Measurements from ENCODE around the gene IL17C. TPM values are rescaled to one million over a fixed set of nuclear protein-coding genes. Genes with fewer than 3 reads are reported as not detected.

Gene IL17C
- total and polyA plus RNA-seq, 2 of the 8 experiments (the other 6 are each of a cell fraction or from before 2014, with no cell fraction given): 1.1 to 1.9 TPM

GRCh38 chr16:88658714-88659113 is 20.3 kb downstream of the IL17C start:
- no peaks in the 10 kb centered on the region for H3K27me3 ChIP-seq (replicated peaks in 1 of 4; ENCODE audit: control insufficient read depth in 3 of 4, extremely low read depth in 1 of 4, insufficient read depth in 3 of 4, low read length in 3 of 4)
- no peak for FAIRE-seq
- CTCF ChIA-PET (ENCODE audit: partially characterized antibody): interaction anchor here (1.2 to 1.5 kb wide), 3 partner anchors 14 to 27 kb away, joined by 3 to 5 read pairs (median 4); no protein-coding TSS in a partner anchor

More at GRCh38 chr16:88658714-88659113, 20.3 kb downstream of the IL17C start:
- Histone ChIP-seq H2BK5ac (ENCODE audit: low read depth, low read length) (no peak overlapping the region), H3K18ac (ENCODE audit: extremely low read depth, low read length) (no peak overlapping the region), H2BK15ac (ENCODE audit: low read length) (no peak overlapping the region), H4K91ac (replicated peaks; ENCODE audit: insufficient read length, low read length) (no peak overlapping the region), H2AK5ac (ENCODE audit: low read depth, low read length) (no peak overlapping the region), H4K8ac (ENCODE audit: extremely low read depth, insufficient read depth, low read length) (no peak overlapping the region), H3K27ac (ENCODE audit: low read depth, low read length) (no peak overlapping the region), H3K4me1 (replicated peaks in 1 of 4; ENCODE audit: control insufficient read depth in 3 of 4, insufficient read depth in 4 of 4, low read length in 3 of 4) (peaks cover 0 to 3% (median 0%) of the 10 kb centered on the region in 4 experiments; a peak in 2 of 7 replicates), H3K79me1 (ENCODE audit: low read depth, low read length) (peaks cover 2% of the 10 kb centered on the region; the same call in 1 of the 2 replicates), H4K5ac (ENCODE audit: insufficient read length, low read depth, low read length) (no peak overlapping the region), H4K20me1 (replicated peaks in 1 of 2; ENCODE audit: control insufficient read depth in 1 of 2, insufficient read depth in 2 of 2, low read length in 2 of 2) (peaks cover 2 to 27% of the 10 kb centered on the region in 2 experiments), H2BK20ac (ENCODE audit: low read length) (no peak overlapping the region), H3K23ac (ENCODE audit: insufficient read length) (no peak overlapping the region), H3K36me3 (ENCODE audit: control insufficient read depth in 2 of 4, insufficient read depth in 4 of 4, low read length in 3 of 4) (peaks cover 3 to 22% (median 4%) of the 10 kb centered on the region in 4 experiments; a peak in 7 of 8 replicates), H2AFZ (ENCODE audit: low read length) (no peak overlapping the region), H3K4me3 (ENCODE audit: extremely low read depth in 1 of 4, insufficient read depth in 2 of 4, low read depth in 3 of 4, low read length in 4 of 4) (no peak overlapping the region), H3K4ac (replicated peaks; ENCODE audit: insufficient read length, low read depth, low read length) (no peak overlapping the region), H3K14ac (ENCODE audit: insufficient read length) (no peak overlapping the region), H3K4me2 (ENCODE audit: insufficient read depth in 1 of 2, low read depth in 2 of 2, low read length in 2 of 2) (no peak overlapping the region), H3K56ac (replicated peaks; ENCODE audit: insufficient read length, low read depth, low read length) (no peak overlapping the region), H3K79me2 (ENCODE audit: control insufficient read depth in 1 of 2, insufficient read depth in 2 of 2, low read length in 2 of 2) (peaks cover 0 to 33% of the 10 kb centered on the region in 2 experiments; a peak in 3 of 4 replicates), H2BK12ac (ENCODE audit: low read depth, low read length) (no peak overlapping the region), H3K23me2 (ENCODE audit: low read depth, low read length) (peaks cover 7% of the 10 kb centered on the region; the same call in 1 of the 2 replicates), H3K9ac (replicated peaks in 1 of 4; ENCODE audit: extremely low read depth in 1 of 4, low read depth in 3 of 4, low read length in 3 of 4) (no peak overlapping the region), H3K9me3 (ENCODE audit: insufficient read depth in 2 of 2, low read depth in 1 of 2, low read length in 1 of 2) (no peaks in the 10 kb centered on the region), H2BK120ac (replicated peaks; ENCODE audit: low read depth, low read length) (no peak overlapping the region)
- 91% methylated on average over 9 of the region's 15 CpGs; no CpG with 5 or more reads in 1 of the 2 experiments for WGBS, 2 experiments (ENCODE audit: extremely low coverage in 1 of 2, insufficient coverage in 1 of 2, insufficient read length in 1 of 2, insufficient replicate concordance in 2 of 2, low coverage in 1 of 2, low lambda C conversion rate in 2 of 2, missing lambda C conversion rate in 1 of 2)
- TF ChIP-seq TBP (IDR thresholded peaks at IDR 0.05; ENCODE audit: low read depth, low read length): no peak
- no peak for TF ChIP-seq KDM1A (IDR thresholded peaks at IDR 0.05; ENCODE audit: borderline replicate concordance, low read length)
- TF ChIP-seq EZH2 (IDR thresholded peaks at IDR 0.05; ENCODE audit: low read depth, low read length, severe bottlenecking): no peak
- TF ChIP-seq SP4 (IDR thresholded peaks at IDR 0.05; ENCODE audit: low read length): no peak
- TF ChIP-seq MAX (IDR thresholded peaks at IDR 0.05): no peak
- no peak for TF ChIP-seq USF2 (IDR thresholded peaks at IDR 0.05; ENCODE audit: low read length)
- no peak for TF ChIP-seq NANOG (IDR thresholded peaks at IDR 0.05; ENCODE audit: insufficient read depth, low read depth, low read length, poor library complexity, severe bottlenecking)
- no peak for TF ChIP-seq HDAC2 (IDR thresholded peaks at IDR 0.05; ENCODE audit: borderline replicate concordance in 1 of 2, low read depth in 2 of 2, low read length in 2 of 2)
- no peak for TF ChIP-seq YY1 (IDR thresholded peaks at IDR 0.05; ENCODE audit: low read depth, low read length)
- POLR2A ChIA-PET (ENCODE audit: partially characterized antibody): interaction anchor here (2.3 kb wide), 1 partner anchor 12 kb away, joined by 6 read pairs; no protein-coding TSS in a partner anchor
- no peak for DNase-seq (ENCODE audit: low read depth in 1 of 2, low spot score in 2 of 2)

All from H1 (cell line).